Hepatocyte (in vitro differentiated cells): ENCODE measurements around the gene PRRX1.

ENCODE experiments used
- EZH2 ChIP-seq: fragments of 200-600 bp; sonication (generic); IDR thresholded peaks from 2 replicates; pipeline ENCODE4 v1.6.1; 2016; ENCODE audit warnings: antibody characterized with exemption, mild to moderate bottlenecking, borderline replicate concordance
- TF ChIP-seq, protein P1 (sequence below): fragments of 200-600 bp; sonication (generic); IDR thresholded peaks from 2 replicates; pipeline ENCODE4 v1.5.1; 2016; ENCODE audit warnings: antibody characterized with exemption, mild to moderate bottlenecking; ENCODE audit not compliant: poor library complexity

DNA sequence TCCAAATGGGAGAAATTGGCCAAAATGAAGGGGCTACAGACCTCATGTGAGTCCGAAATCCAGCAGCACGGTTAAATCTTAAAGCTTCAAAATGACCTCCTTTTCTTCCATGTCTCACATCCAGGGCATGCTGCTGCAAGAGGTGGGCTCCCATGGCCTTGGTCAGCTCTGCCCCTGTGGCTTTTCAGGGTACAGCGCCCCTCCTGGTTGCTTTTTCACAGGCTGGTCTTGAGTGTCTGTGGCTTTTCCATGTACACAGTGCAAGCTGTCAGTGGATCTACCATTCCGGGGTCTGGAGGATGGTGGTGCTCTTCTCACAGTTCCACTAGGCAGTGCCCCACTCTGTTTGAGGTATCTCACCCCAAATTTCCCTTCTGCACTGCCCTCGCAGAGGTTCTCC is 78.7 kb downstream of the PRRX1 start:
- TF ChIP-seq, protein P1, sequence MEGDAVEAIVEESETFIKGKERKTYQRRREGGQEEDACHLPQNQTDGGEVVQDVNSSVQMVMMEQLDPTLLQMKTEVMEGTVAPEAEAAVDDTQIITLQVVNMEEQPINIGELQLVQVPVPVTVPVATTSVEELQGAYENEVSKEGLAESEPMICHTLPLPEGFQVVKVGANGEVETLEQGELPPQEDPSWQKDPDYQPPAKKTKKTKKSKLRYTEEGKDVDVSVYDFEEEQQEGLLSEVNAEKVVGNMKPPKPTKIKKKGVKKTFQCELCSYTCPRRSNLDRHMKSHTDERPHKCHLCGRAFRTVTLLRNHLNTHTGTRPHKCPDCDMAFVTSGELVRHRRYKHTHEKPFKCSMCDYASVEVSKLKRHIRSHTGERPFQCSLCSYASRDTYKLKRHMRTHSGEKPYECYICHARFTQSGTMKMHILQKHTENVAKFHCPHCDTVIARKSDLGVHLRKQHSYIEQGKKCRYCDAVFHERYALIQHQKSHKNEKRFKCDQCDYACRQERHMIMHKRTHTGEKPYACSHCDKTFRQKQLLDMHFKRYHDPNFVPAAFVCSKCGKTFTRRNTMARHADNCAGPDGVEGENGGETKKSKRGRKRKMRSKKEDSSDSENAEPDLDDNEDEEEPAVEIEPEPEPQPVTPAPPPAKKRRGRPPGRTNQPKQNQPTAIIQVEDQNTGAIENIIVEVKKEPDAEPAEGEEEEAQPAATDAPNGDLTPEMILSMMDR = no peak
- TF ChIP-seq EZH2 = no peak
